B cell (primary cell): Measurements from ENCODE around the gene ITGB8. TPM values are rescaled to one million over a fixed set of nuclear protein-coding genes. Genes with fewer than 3 reads are reported as not detected.

Experiments used
- ATAC-seq: fragments of 200-7000 bp; cut with Tn5 transposase; one replicate; pipeline ENCODE4 v1.10.0; 2021; ENCODE audit warnings: low read depth, mild to moderate bottlenecking, moderate number of reproducible peaks, moderate library complexity
- CTCF ChIA-PET: fragments of 350-600 bp; sonication (Branson Sonifier 250); formaldehyde crosslinking; loops from one replicate; lab custom pipeline; 2021; ENCODE audit warnings: antibody characterized with exemption, inconsistent platforms; lab: Charles Lee
- POLR2A ChIA-PET: fragments of 350-600 bp; sonication (Branson Sonifier 250); formaldehyde crosslinking; loops from one replicate; lab custom pipeline; 2021; ENCODE audit warnings: antibody characterized with exemption; lab: Charles Lee
- DNase-seq: peaks from one replicate; pipeline ENCODE4 v3.0.0; 2013
- H2AFZ ChIP-seq: 2 replicates; pipeline ENCODE4 v1.6.1; 2012; ENCODE audit warnings: mild to moderate bottlenecking, low read depth, low read length; ENCODE audit not compliant: insufficient read depth, poor library complexity, severe bottlenecking
- H3K27ac ChIP-seq, 2 donors: 1 replicate in 1 of 2; 2 replicates in 1 of 2; pipeline ENCODE4 v1.5.1; 2012 to 2013; ENCODE audit warnings: low read length in 2 of 2, mild to moderate bottlenecking in 2 of 2, moderate library complexity in 1 of 2
- H3K27me3 ChIP-seq, 4 experiments: fragments of 200-600 bp in 1 of 4; sonication (generic) in 1 of 4; replicated peaks in 1 of 4; 1 replicate in 2 of 4; 2 replicates in 2 of 4; pipeline versions ENCODE4 v1.6.1 to v1.7.0; 2013 to 2016; ENCODE audit warnings: low read length in 3 of 4, mild to moderate bottlenecking in 2 of 4, mixed read lengths in 1 of 4, moderate library complexity in 1 of 4; ENCODE audit not compliant: insufficient read depth in 4 of 4, control insufficient read depth in 3 of 4; ENCODE audit errors: control extremely low read depth in 1 of 4
- H3K36me3 ChIP-seq, 2 experiments: replicated peaks in 1 of 2; 1 replicate in 1 of 2; 2 replicates in 1 of 2; pipeline versions ENCODE4 v1.6.1 to v1.7.1; 2013; ENCODE audit warnings: low read length in 1 of 2; ENCODE audit not compliant: insufficient read depth in 2 of 2, control insufficient read depth in 1 of 2; ENCODE audit errors: control extremely low read depth in 1 of 2, extremely low read depth in 1 of 2
- H3K4me1 ChIP-seq, 2 donors: fragments of 200-600 bp in 1 of 2; sonication (generic) in 1 of 2; 1 replicate in 1 of 2; 2 replicates in 1 of 2; pipeline versions ENCODE4 v1.5.1 to v1.6.1; 2013 to 2017; ENCODE audit warnings: low read length in 2 of 2; ENCODE audit not compliant: control insufficient read depth in 2 of 2, insufficient read depth in 2 of 2
- H3K4me2 ChIP-seq: replicated peaks from 2 replicates; pipeline ENCODE3; 2012; ENCODE audit warnings: mild to moderate bottlenecking, low read depth, low read length; ENCODE audit not compliant: poor library complexity, severe bottlenecking
- H3K4me3 ChIP-seq, 5 experiments: fragments of 200-600 bp in 1 of 5; sonication (generic) in 1 of 5; 1 replicate in 3 of 5; 2 replicates in 2 of 5; pipeline versions ENCODE4 v1.5.1 to v1.7.0; 2011 to 2016; ENCODE audit warnings: low read length in 4 of 5, mild to moderate bottlenecking in 4 of 5, low read depth in 2 of 5, control low read depth in 1 of 5, moderate library complexity in 1 of 5; ENCODE audit not compliant: insufficient read depth in 1 of 5; ENCODE audit errors: control extremely low read depth in 1 of 5, extremely low read depth in 1 of 5
- H3K79me2 ChIP-seq: fragments of 200-600 bp; sonication (generic); one replicate; pipeline ENCODE4 v1.6.0; 2016; ENCODE audit warnings: low read length; ENCODE audit not compliant: control insufficient read depth, insufficient read depth
- H3K9ac ChIP-seq: fragments of 200-600 bp; sonication (generic); 2 replicates; pipeline ENCODE4 v1.6.1; 2017; ENCODE audit warnings: mild to moderate bottlenecking, low read length, moderate library complexity
- H3K9me3 ChIP-seq, 3 donors: one replicate each; pipeline versions ENCODE4 v1.6.1 to v1.7.1; 2013; ENCODE audit warnings: low read length in 2 of 3; ENCODE audit not compliant: control insufficient read depth in 2 of 3, insufficient read depth in 1 of 3; ENCODE audit errors: control extremely low read depth in 1 of 3
- H4K20me1 ChIP-seq: 2 replicates; pipeline ENCODE4 v1.6.0; 2012; ENCODE audit warnings: mild to moderate bottlenecking, low read length; ENCODE audit not compliant: insufficient read depth, control insufficient read depth, poor library complexity, severe bottlenecking
- H3K27ac Mint-ChIP-seq: one replicate; pipeline ENCODE4 v1.8.0; 2021; ENCODE audit warnings: mixed read lengths
- H3K27me3 Mint-ChIP-seq: one replicate; pipeline ENCODE4 v1.8.0; 2021; ENCODE audit warnings: mixed read lengths
- H3K4me1 Mint-ChIP-seq: one replicate; pipeline ENCODE4 v1.8.0; 2021; ENCODE audit warnings: mixed read lengths
- H3K4me3 Mint-ChIP-seq: one replicate; pipeline ENCODE4 v1.8.0; 2021; ENCODE audit warnings: mixed read lengths
- H3K9me3 Mint-ChIP-seq: one replicate; pipeline ENCODE4 v1.8.0; 2022; ENCODE audit warnings: mixed read lengths; ENCODE audit not compliant: insufficient read depth
- EZH2 ChIP-seq: IDR thresholded peaks from 2 replicates; pipeline ENCODE4 v1.6.1; 2012; ENCODE audit warnings: borderline replicate concordance, low read depth, mild to moderate bottlenecking, moderate library complexity, low read length; ENCODE audit not compliant: insufficient read depth, poor library complexity, severe bottlenecking
- WGBS: methylation state at CpG from one replicate; pipeline ENCODE4 v1.1.5; 2013; ENCODE audit warnings: missing lambda C conversion rate; ENCODE audit not compliant: insufficient coverage; 5-methylcytosine and 5-hydroxymethylcytosine counted together
- intact Hi-C: fragments of 100-400 bp; cut with micrococcal nuclease; formaldehyde crosslinking; loops from one replicate; pipeline ENCODE4 v1.10.0; 2022
- polyA plus RNA-seq: library from polyadenylated mRNA; depleted of rRNA; stranded (reverse); fragments of >200 nt; gene quantifications from 2 replicates; pipeline ENCODE4 v1.2.3, GENCODE V29; 2012
- total RNA-seq, 2 donors: library from RNA; stranded (reverse); fragments of 120-200 nt in 1 of 2; gene quantifications; 1 replicate in 1 of 2; 2 replicates in 1 of 2; pipeline versions ENCODE4 v1.2.3 to v1.2.4, GENCODE V29; 2013 to 2022
- TF ChIP-seq, protein P1 (sequence below): fragments of 200-600 bp; IDR thresholded peaks from one replicate; pipeline ENCODE4 v1.8.0; 2022; ENCODE audit warnings: antibody characterized with exemption, mild to moderate bottlenecking

The ITGB8 gene
- total and polyA plus RNA-seq, 2 donors (not counting 1 experiment from before 2014, with no cell fraction given) = 0.01 to 0.30 TPM

DNA sequence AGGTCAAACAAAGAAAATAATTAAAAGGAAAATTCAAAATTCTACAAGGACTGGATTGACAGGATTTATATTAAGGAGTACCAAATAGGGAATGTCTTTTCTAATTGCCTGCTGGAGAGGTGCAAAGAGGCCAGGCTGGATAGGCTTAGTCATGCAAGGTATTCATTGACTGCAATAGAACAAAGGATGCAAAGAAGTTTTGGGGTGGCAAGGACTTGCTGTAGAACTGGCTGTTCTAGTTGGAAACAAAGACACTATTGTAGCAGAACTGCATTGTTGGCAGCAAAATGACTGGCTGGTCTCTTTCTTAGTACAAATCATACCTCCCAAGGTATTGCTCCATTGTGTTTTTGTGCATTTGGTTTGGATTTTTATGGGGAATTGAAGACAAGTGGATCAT lies 10.1 kb downstream of the ITGB8 start:
- intact Hi-C loops = no loop called here
- Histone ChIP-seq H3K36me3 (no peaks in the 10 kb centered on the region), H3K79me2 (no peaks in the 10 kb centered on the region), H3K27ac (no peak overlapping the region), H3K4me2 (no peak overlapping the region), H2AFZ (no peak overlapping the region), H3K9ac (no peak overlapping the region), H4K20me1 (no peaks in the 10 kb centered on the region), H3K9me3 (no peaks in the 10 kb centered on the region), H3K4me3 (no peak overlapping the region), H3K27me3 (peaks cover 0 to 9% (median 0%) of the 10 kb centered on the region in 4 experiments), H3K4me1 (no peaks in the 10 kb centered on the region)
- ATAC-seq (no peak), DNase-seq (no peak)
- POLR2A ChIA-PET = no interaction called here
- peaks cover 12% of the 10 kb centered on the region for H3K27me3 Mint-ChIP-seq
- H3K9me3 Mint-ChIP-seq = no peaks in the 10 kb centered on the region
- H3K4me1 Mint-ChIP-seq = no peaks in the 10 kb centered on the region
- no peak overlapping the region for H3K4me3 Mint-ChIP-seq
- CTCF ChIA-PET = no interaction called here
- H3K27ac Mint-ChIP-seq = no peak overlapping the region
- TF ChIP-seq EZH2 = no peak
- TF ChIP-seq, protein P1, sequence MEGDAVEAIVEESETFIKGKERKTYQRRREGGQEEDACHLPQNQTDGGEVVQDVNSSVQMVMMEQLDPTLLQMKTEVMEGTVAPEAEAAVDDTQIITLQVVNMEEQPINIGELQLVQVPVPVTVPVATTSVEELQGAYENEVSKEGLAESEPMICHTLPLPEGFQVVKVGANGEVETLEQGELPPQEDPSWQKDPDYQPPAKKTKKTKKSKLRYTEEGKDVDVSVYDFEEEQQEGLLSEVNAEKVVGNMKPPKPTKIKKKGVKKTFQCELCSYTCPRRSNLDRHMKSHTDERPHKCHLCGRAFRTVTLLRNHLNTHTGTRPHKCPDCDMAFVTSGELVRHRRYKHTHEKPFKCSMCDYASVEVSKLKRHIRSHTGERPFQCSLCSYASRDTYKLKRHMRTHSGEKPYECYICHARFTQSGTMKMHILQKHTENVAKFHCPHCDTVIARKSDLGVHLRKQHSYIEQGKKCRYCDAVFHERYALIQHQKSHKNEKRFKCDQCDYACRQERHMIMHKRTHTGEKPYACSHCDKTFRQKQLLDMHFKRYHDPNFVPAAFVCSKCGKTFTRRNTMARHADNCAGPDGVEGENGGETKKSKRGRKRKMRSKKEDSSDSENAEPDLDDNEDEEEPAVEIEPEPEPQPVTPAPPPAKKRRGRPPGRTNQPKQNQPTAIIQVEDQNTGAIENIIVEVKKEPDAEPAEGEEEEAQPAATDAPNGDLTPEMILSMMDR = no peak

DNA sequence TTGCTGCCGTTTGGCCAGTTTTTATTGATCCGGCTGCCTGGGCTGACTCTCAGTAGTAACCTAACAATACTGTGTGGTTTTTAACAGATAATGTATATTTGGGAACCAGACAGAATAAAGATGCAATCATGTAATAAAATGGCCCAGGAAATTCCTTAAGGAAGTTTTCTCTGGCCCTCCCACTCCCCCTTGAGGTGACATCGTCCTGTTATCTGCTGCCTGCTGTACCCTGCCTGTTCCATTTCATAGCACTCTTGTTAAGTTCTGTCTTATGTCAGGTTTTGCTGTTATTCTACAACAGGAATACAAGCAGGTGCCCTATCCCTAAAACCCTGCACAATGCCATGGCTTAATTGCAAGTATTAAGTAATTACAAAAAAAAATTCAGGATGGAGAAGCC lies 12.5 kb downstream of the ITGB8 start:
- Mint-ChIP-seq H3K27me3 (peaks cover 12% of the 10 kb centered on the region), H3K4me1 (no peaks in the 10 kb centered on the region), H3K9me3 (no peaks in the 10 kb centered on the region), H3K4me3 (no peak overlapping the region), H3K27ac (no peak overlapping the region)
- no peaks in the 10 kb centered on the region for H3K79me2 ChIP-seq
- no peaks in the 10 kb centered on the region for H3K9me3 ChIP-seq
- no peak overlapping the region for H2AFZ ChIP-seq
- ChIA-PET CTCF (no interaction called here), POLR2A (no interaction called here)
- no peaks in the 10 kb centered on the region for H3K36me3 ChIP-seq
- no peak overlapping the region for H3K27ac ChIP-seq
- peaks cover 0 to 5% (median 1%) of the 10 kb centered on the region in 4 experiments for H3K27me3 ChIP-seq
- no peak for DNase-seq
- TF ChIP-seq, protein P1 = no peak
- TF ChIP-seq EZH2 = no peak
- no CpG with 5 or more reads among the region's 3 CpGs for WGBS
- no peak overlapping the region for H3K4me2 ChIP-seq
- no peak overlapping the region for H3K9ac ChIP-seq
- H4K20me1 ChIP-seq = no peaks in the 10 kb centered on the region
- ATAC-seq = no peak
- H3K4me1 ChIP-seq = no peaks in the 10 kb centered on the region
- H3K4me3 ChIP-seq = no peak overlapping the region
- intact Hi-C loops = no loop called here
